Measurements from ENCODE around the gene FGF6.
"Not testable (repeated sequence)": the region's sequence is repeated elsewhere in the genome, so short reads cannot be mapped to it uniquely, and the experiment has no call there.

FGF6 gene

GRCh38 chr12:4417936-4418335 is 27.7 kb downstream of the FGF6 start:
- DNase-seq: no peak

- DNase-seq: no peak
Observed at GRCh38 chr12:4417455-4417854, 28.2 kb downstream of the FGF6 start.

- DNase-seq: no peak
Observed at GRCh38 chr12:4416276-4416675, 29.3 kb downstream of the FGF6 start.

GRCh38 chr12:4412465-4412864 is 33.1 kb downstream of the FGF6 start:
- no peak for DNase-seq

- no peak for DNase-seq
Observed at GRCh38 chr12:4412056-4412455, 33.6 kb downstream of the FGF6 start.

- no peak for DNase-seq
Observed at GRCh38 chr12:4407136-4407535, 38.5 kb downstream of the FGF6 start.

GRCh38 chr12:4404877-4405637 is 40.6 kb downstream of the FGF6 start:
- not testable (repeated sequence) for DNase-seq

GRCh38 chr12:4402996-4403395 is 42.6 kb downstream of the FGF6 start:
- no peak for DNase-seq

- no peak for DNase-seq
Observed at GRCh38 chr12:4401117-4401516, 44.5 kb downstream of the FGF6 start.

GRCh38 chr12:4395818-4396217 is 49.8 kb downstream of the FGF6 start:
- DNase-seq: no peak

GRCh38 chr12:4393211-4393610 is 52.4 kb downstream of the FGF6 start:
- no peak for DNase-seq

GRCh38 chr12:4392223-4392742 is 53.3 kb downstream of the FGF6 start:
- DNase-seq: no peak

- no peak for DNase-seq
Observed at GRCh38 chr12:4388662-4389061, 57.0 kb downstream of the FGF6 start.

- no peak for DNase-seq
Observed at GRCh38 chr12:4388032-4388431, 57.6 kb downstream of the FGF6 start.

GRCh38 chr12:4387607-4388006 is 58.0 kb downstream of the FGF6 start:
- DNase-seq: no peak

GRCh38 chr12:4386801-4387200 is 58.8 kb downstream of the FGF6 start:
- DNase-seq: no peak
